ENCODE measurements around the gene ZSCAN20.

Gene ZSCAN20

DNA sequence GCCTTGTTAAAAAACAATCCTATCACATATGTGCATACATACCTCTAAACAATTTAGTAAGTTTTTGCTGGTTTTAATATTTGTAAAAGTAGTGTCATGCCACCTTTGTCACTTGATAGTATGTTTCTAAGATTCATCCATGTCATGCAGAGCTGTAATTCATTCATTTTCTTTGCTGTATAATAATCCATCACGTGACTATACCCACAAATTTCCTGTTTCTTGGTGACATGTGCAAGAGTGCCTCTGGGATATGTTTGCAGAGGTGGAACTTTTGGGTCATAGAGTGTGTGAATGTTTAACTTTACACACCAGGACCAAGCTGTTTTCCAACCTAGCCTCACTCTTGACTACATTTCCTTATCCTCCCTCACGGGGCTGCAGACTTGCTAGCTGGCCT, 62.9 kb downstream of the ZSCAN20 start:
- no peak for DNase-seq (ENCODE audit: low read depth)

DNA sequence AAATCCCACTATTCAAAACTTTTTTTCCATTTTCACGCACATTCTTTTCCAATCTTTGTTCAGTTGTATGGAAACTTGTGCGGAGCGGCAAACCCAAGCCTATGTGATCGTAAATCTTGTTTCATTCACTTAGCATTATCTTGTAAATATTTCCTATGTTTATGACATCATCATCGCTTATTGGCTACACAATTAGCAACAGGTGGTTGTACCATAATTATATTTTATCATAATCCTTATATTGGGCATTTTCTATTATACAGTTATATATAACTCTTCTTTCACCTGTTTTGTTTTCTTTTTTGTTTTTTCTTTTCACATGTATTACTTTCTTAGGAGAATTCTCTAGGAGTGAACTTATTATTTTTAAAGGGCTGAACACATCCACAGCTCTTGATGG, 65.4 kb downstream of the ZSCAN20 start:
- DNase-seq (ENCODE audit: low read depth), result no peak

DNA sequence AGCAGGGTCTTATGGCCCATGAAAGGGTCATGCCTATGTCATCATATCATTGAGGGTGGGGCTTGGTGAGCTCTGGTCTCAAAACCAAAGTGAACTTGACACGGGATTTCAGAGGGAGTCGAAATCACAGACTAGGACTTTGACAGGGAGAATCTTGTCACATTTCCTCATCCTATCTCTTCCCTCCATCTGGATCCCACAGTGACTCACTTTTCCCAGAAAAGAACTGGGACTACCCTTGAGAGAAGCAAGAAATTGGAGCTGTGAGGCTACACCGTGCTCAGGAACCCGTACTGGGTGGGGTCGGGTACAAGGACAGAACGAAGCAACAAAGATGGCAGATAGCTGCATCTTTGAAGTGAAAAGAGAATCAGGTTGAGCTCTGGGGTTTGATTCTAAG, 69.5 kb downstream of the ZSCAN20 start:
- DNase-seq (ENCODE audit: low read depth), result no peak
